Lung (tissue), 12 donors: Measurements from ENCODE around the gene PRDM16. TPM values are rescaled to one million over a fixed set of nuclear protein-coding genes. Genes with fewer than 3 reads are reported as not detected.

ENCODE experiments used
- ATAC-seq: fragments of 200-7000 bp; cut with Tn5 transposase; one replicate; pipeline ENCODE4 v1.9.1; 2020; ENCODE audit warnings: moderate number of reproducible peaks; ENCODE audit not compliant: insufficient read depth, low FRiP score
- DNase-seq, 3 donors: peaks; one replicate each; pipeline ENCODE4 v3.0.0-alpha.2; 2013 to 2017
- H3K27ac ChIP-seq, 2 donors: one replicate each; pipeline ENCODE4 v1.5.1; 2013; ENCODE audit warnings: mild to moderate bottlenecking in 2 of 2, moderate library complexity in 2 of 2, control low read depth in 1 of 2, inconsistent platforms in 1 of 2, low read depth in 1 of 2, low read length in 1 of 2
- H3K27me3 ChIP-seq, 3 donors: one replicate each; pipeline ENCODE4 v1.5.1; 2013; ENCODE audit warnings: low read length in 2 of 3; ENCODE audit not compliant: control insufficient read depth in 3 of 3, insufficient read depth in 3 of 3
- H3K36me3 ChIP-seq, 4 donors: one replicate each; pipeline ENCODE4 v1.5.1; 2013; ENCODE audit warnings: low read length in 4 of 4, mild to moderate bottlenecking in 1 of 4, moderate library complexity in 1 of 4; ENCODE audit not compliant: control insufficient read depth in 4 of 4, insufficient read depth in 4 of 4
- H3K4me1 ChIP-seq, 5 donors: one replicate each; pipeline ENCODE4 v1.5.1; 2013; ENCODE audit warnings: low read length in 5 of 5, mild to moderate bottlenecking in 2 of 5, moderate library complexity in 1 of 5; ENCODE audit not compliant: control insufficient read depth in 5 of 5, insufficient read depth in 5 of 5
- H3K4me3 ChIP-seq: one replicate; pipeline ENCODE4 v1.5.1; 2013; ENCODE audit warnings: mild to moderate bottlenecking, control low read depth, moderate library complexity
- H3K9ac ChIP-seq, 2 donors: one replicate each; pipeline ENCODE4 v1.5.1; 2013; ENCODE audit warnings: low read length in 2 of 2, control low read depth in 1 of 2; ENCODE audit not compliant: insufficient read depth in 1 of 2
- H3K9me3 ChIP-seq, 4 donors: one replicate each; pipeline ENCODE4 v1.5.1; 2013; ENCODE audit warnings: low read length in 3 of 4, mild to moderate bottlenecking in 1 of 4, moderate library complexity in 1 of 4; ENCODE audit not compliant: control insufficient read depth in 4 of 4, insufficient read depth in 3 of 4
- CTCF ChIP-seq: IDR thresholded peaks from 2 replicates; pipeline ENCODE4 v1.5.1; 2012; ENCODE audit warnings: mild to moderate bottlenecking; ENCODE audit errors: control extremely low read depth, extremely low read depth
- WGBS, 2 donors: extraction: QIAGEN DNeasy Blood & Tissue Kit; methylation state at CpG; one replicate each; pipeline ENCODE4 v1.1.7; 2013; 5-methylcytosine and 5-hydroxymethylcytosine counted together
- polyA plus RNA-seq, 2 donors: library from polyadenylated mRNA; stranded (reverse); fragments of 200-250 nt; gene quantifications; one replicate each; pipeline ENCODE4 v1.2.1, GENCODE V29; 2013
- total RNA-seq, 2 donors: library from RNA; depleted of rRNA in 1 of 2; stranded (reverse); fragments of >200 nt in 1 of 2; gene quantifications; one replicate each; pipeline ENCODE4 v1.2.1, GENCODE V29; 2014 to 2021
- donor health status: control.
- donor health status: control.
- donor health status: Bipolar disorder and iron deficiency.
- donor health status: healthy.
- donor health status: DM: yes; HTN: yes; CAD: no.

The PRDM16 gene
- total and polyA plus RNA-seq, 4 donors: 2.4 to 36.5 (median 13.1) TPM

DNA sequence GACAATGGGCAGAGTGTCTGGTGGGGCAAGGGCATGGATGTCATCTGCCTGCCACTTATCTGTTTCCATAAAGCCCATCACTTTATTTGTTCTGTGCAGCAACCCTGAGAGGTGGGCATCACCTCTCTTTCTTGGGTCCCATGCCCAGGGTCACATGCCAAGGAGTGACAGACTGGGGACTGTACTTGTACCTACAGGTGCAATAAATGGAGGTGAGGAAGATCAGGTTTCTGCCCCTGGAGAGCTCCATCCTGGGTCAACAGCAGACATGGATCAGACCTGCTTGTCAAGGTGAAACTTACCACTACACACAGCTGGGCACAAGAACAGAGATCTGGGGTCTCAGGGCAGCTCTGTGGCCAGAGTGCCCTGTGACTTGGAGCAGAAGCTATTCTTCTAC, 18.4 kb upstream of the PRDM16 start:
- no peaks in the 10 kb centered on the region for H3K36me3 ChIP-seq
- ATAC-seq (no peak), DNase-seq (no peak)
- no peak for TF ChIP-seq CTCF
- peaks cover 0 to 4% (median 0%) of the 10 kb centered on the region in 3 donors for H3K27me3 ChIP-seq
- peaks cover 0 to 4% (median 0%) of the 10 kb centered on the region in 4 donors for H3K9me3 ChIP-seq
- H3K9ac ChIP-seq: no peak overlapping the region
- no peak overlapping the region for H3K27ac ChIP-seq
- H3K4me3 ChIP-seq: no peak overlapping the region
- no peaks in the 10 kb centered on the region for H3K4me1 ChIP-seq

GRCh38 chr1:3051270-3052268, 17.4 kb upstream of the PRDM16 start:
- no peak for DNase-seq

DNA sequence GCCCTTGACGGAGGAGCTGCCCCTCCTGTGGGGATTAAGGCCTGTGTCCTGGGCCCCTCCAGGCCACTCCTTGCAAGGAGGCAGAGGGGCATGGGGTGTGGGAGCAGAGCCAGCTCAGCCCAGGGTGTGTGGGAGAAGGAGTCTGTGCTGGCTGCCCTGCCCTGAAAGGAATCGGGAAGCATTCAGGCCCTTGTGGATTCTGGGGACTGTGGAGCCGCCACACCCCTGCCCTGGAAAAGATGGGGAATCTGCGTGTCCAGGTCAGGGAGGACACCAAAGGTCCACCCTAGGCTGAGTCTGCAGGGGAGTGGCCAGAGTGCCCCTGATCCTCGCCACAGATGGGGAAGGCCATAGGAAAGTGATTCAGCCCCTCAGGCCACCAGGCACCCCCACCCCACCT, 16.5 kb upstream of the PRDM16 start:
- H3K27me3 ChIP-seq: peaks cover 0 to 4% (median under 1%) of the 10 kb centered on the region in 3 donors
- H3K36me3 ChIP-seq: no peaks in the 10 kb centered on the region
- WGBS, 2 donors: 92% methylated on average over 5 of the region's 5 CpGs
- H3K27ac ChIP-seq: no peak overlapping the region
- H3K4me1 ChIP-seq: no peaks in the 10 kb centered on the region
- ATAC-seq (no peak), DNase-seq (no peak)
- H3K9ac ChIP-seq: no peak overlapping the region
- no peak for TF ChIP-seq CTCF
- peaks cover 0 to 4% (median 0%) of the 10 kb centered on the region in 4 donors for H3K9me3 ChIP-seq
- no peak overlapping the region for H3K4me3 ChIP-seq

More at GRCh38 chr1:3051270-3052268, 17.4 kb upstream of the PRDM16 start:
- no peak overlapping the region for H3K27ac ChIP-seq
- peaks cover 0 to 4% (median 0%) of the 10 kb centered on the region in 3 donors for H3K27me3 ChIP-seq
- H3K9me3 ChIP-seq: peaks cover 0 to 4% (median 0%) of the 10 kb centered on the region in 4 donors
- no peak overlapping the region for H3K4me3 ChIP-seq
- no peak for TF ChIP-seq CTCF
- no peak overlapping the region for H3K9ac ChIP-seq
- no peak for ATAC-seq
- H3K36me3 ChIP-seq: no peaks in the 10 kb centered on the region
- no peaks in the 10 kb centered on the region for H3K4me1 ChIP-seq
- 82 to 87% methylated on average over 3 of the region's 3 CpGs for WGBS, 2 donors
